C4-2B (cell line): ENCODE measurements around the gene TMED6.

Experiments
- ZFX ChIP-seq: fragments of 450-650 bp; IDR thresholded peaks from 2 replicates; pipeline ENCODE4 v1.6.1; 2017
- TF ChIP-seq, protein P1 (sequence below): fragments of 450-650 bp; conservative IDR thresholded peaks from 2 replicates; pipeline ENCODE4 v1.5.1; 2017; ENCODE audit warnings: mild to moderate bottlenecking

DNA sequence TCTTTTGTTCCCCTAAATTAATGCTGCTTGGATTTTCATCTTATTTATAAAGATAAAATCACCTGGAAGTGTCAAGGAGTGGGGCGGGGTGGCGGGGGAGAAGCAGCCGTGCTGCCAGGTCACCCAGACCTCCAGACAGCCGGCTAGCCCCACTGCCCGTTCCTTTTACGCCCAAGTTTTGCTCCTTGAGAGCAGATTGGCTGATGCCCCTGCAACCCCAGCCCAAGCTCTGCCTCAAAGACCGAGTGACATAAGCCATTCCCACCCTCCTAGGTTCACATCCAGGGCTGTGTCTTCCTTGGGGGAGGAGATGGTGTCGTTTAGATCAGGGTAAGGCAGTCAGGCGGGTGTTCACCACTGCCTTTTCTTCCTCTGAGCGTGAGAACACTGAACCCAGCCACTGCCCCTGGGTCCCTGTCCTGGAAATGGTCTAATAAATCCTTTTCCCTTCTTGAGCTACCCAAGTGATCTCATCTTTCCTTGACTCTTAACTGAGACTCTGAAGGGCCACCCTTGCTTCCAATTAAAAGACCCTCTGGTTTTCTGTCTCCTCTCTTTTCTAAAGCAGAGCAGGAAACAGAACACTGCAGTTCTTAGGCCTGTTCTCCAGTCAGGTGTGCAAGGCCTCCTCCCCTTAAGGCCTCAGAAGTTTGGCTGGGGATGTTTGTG, 26.9 kb downstream of the TMED6 start:
- TF ChIP-seq, protein P1, sequence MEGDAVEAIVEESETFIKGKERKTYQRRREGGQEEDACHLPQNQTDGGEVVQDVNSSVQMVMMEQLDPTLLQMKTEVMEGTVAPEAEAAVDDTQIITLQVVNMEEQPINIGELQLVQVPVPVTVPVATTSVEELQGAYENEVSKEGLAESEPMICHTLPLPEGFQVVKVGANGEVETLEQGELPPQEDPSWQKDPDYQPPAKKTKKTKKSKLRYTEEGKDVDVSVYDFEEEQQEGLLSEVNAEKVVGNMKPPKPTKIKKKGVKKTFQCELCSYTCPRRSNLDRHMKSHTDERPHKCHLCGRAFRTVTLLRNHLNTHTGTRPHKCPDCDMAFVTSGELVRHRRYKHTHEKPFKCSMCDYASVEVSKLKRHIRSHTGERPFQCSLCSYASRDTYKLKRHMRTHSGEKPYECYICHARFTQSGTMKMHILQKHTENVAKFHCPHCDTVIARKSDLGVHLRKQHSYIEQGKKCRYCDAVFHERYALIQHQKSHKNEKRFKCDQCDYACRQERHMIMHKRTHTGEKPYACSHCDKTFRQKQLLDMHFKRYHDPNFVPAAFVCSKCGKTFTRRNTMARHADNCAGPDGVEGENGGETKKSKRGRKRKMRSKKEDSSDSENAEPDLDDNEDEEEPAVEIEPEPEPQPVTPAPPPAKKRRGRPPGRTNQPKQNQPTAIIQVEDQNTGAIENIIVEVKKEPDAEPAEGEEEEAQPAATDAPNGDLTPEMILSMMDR = no peak
- TF ChIP-seq ZFX = no peak
